IPS DF 4.7 (cell line): Measurements from ENCODE around the gene TSEN54.

Source experiments
- DNase-seq: peaks from one replicate; pipeline ENCODE4 v3.0.0-alpha.2; 2013; ENCODE audit warnings: low spot score; ENCODE audit errors: extremely low read depth

TSEN54 gene

DNA sequence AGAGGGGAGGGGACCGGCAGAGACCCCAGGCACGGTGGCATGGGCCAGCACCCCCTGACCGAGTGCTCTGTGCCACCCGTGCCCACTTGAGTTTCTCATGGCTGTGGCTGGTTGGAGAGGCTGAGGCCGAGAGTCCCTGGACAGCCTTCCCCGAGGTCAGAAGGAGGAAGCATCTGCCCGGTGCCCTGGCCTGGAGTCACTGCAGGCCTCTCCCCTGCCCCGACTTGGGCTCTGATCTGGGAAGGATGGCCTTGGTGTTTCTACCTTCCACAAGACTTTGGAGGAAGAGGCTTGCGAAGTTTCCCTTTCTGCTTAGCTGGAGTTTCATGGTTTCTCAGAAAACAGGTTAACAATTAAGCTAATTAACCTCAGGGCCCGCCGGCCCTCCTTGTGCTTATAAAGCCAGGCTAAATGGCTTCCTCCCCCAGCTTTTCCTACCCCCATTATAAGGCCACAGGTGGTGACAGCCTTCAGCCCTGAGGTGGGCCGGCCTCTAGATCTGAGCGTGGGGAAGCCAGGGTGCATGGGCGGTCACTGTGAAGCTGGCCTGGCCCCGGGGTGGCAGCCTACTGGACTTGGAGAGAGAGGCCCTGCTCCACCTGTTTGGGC, 26.5 kb downstream of the TSEN54 start:
- DNase-seq = no peak

DNA sequence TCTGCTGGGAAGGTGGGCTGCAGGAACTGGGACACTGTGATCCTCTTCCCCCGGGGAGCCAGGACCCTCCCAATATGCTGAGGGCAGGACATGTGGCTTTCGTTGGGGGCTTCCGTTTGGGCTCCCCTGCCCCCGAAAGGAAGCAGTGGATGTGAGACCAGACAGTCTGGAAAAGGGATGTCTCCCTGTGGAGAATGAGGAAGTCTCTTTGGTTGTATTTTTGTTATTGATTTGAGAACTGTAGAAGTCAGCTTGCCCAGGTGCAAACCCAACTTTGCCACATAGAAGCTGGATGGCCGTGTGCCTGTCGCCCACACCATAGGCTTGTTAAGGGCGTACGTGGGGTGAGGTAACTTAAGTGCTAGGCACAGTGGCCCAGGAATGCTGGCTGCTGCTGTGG, 27.9 kb downstream of the TSEN54 start:
- DNase-seq = no peak

DNA sequence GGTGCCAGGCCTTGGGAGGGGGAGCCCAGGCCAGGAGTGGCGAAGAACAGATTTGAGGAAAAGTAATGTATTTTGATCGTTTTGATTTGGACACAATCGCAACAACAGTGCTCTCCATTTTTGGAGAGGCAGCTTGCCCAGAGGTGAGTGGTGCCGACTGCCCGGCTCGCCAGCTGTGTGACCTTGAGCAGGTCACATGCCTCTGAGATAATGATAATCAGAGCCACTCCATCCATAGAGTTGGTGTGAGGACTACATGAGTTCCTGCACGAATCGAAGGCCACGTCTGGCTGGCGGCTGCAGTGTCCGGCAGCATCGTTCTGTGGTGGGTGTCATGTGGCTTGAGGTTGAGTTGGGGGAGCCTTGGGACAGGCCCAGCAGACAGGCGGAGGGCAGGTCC, 29.9 kb downstream of the TSEN54 start:
- DNase-seq = no peak

DNA sequence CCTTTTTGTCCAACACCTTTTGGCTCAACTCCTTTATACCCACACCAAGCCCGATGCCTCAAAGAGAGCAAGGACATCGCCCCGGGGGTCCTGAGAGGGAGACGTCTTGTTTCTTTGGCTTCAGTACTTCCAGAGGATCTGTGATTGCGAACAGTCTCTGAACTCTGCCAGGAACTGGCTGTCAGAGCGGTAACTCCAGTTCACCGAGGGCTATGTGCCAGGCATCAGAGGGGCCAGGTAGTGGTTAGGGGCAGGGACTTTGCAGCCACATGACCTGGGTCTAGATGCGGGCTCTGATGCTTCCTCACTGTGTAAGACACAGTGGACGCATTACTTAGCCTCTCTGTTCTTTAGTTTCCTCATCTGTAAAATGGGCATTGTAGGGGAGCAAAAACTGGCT, 30.8 kb downstream of the TSEN54 start:
- DNase-seq = no peak

DNA sequence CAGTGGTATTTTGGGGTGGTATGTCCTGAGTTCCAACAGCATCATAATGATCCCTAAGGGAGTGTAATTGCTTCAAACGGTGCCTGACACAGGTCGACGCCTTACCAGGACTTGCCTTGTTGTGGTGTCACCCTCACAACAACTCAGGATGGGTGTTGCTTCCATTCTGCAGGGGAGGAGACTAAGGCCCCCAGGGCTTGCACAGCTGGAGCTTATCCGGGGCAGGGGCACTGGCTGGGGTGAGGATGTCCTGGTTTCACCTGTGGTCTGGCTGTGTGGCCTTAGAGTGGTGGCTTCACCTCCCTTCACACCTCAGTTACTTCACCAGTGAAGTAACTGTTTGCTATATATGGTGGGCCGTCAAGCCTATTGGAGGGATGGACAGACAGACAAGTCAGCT, 32.5 kb downstream of the TSEN54 start:
- DNase-seq = no peak

DNA sequence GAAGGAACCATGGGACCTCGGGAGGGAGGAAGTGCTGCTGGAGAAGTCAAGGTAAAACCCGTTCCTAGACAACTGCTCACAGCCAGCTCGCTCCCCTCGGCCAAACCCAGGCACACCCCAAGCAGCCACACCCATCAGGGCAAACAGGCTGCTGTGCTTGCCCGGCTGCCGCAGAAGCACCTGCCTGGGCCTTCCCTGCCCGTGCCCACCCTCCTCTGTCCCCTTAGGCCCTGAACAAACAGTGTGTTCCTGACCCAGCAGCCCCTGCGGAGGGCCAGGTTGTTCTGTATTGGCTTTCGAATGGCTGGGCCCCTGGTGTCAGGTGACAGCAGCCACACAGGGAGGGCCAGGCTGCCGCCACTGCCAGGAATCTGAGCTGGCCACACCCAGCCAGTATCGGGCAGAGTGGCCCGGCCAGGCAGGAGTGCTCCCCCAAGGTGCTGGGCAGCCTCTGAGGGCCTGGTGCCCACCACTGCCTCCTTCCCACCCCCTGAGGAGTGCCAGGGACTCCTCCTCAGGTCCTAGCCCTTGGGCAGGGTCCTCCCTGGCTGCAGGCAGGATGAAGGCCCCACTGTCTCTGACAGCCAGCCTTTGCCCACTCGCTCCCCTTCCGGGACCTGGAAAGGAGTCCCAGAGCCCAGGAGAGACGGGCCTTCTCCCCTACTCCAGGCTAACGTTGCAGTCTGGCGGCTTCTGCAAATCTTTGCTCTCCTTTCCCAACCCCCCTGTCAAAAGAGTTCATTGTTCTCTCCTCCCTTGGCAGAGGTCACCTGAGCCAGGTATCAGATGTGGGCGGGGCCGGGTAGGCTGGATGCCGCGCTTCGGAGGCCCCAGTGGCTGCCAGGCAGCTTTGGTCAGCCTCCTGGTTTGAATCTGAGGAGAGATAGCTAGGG, 33.2 kb downstream of the TSEN54 start:
- no peak for DNase-seq

DNA sequence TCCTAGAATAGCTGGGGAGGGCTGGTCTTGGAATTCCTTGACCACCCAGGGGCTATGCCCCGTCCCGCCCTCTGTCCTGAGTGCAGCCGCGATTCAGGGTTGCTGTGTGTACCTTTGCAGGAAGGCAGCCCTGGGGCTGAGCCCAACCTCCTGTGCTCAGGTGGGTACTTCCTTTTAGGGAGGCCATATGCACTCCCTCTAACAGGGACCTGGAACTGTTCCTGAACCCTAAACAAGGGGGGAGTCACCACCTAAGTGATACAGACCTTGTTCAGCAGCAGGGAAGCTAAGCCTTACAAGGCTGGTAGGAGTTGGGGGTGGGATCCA, 33.8 kb downstream of the TSEN54 start:
- DNase-seq = no peak

DNA sequence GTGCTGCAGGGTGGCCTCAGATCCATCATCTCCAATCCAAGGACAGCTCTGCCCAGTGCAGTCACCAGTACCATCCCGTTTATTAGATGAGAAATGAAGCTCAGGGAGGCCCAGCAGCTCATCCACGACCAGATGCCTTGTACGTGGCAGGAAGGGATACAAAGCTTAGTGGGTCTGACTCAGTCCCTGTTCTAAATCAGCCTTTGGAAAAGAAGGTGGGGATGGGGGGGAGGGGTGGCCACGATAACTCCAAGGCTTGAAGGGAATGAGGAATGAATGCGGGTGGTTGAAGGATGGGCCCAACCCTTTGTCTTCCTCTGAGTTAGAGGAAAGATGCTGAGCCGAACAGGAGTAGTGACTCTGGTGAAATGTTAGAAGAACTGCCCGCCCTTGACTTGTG, 34.9 kb downstream of the TSEN54 start:
- DNase-seq = no peak

DNA sequence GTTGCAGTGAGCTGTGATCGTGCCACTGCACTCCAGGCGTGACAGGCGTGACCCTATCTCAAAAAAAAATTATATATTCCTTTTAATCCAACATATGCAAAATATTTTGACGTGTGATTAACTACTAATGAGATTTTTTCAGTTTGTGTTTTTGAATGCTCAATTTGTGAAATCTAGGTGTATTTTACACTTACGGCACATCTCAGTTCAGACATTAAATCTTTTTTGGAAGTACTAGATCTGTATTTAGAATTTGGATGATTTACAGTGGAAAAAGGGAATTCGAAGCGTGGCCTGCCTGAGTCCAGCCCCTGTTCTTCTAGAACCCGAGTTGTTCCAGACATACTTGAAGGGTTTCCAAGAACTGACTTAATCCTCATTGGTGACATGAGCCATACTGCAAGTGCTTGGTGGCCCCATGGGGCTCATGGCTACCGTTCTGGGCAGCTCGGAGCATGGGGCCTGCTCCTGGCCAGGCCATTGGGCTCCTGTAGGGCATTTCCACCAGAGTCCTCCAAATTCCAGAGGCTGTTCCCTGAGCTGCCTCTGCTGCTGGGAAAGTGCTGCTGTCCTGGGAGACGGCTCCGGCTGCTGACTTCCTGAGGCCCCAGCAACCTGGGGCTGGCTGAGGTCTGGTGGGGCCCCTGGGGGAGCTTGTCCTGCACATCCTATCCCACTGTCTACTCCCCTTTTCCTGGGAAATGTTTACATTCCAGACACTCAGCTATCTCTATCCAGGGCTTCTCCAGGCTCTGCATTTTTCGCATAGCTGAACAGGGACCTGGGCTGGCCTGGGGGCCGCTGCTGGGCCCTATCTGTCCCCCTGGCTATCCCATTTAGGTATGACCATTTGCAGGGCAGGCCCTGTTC, 36.3 kb downstream of the TSEN54 start:
- no peak for DNase-seq

DNA sequence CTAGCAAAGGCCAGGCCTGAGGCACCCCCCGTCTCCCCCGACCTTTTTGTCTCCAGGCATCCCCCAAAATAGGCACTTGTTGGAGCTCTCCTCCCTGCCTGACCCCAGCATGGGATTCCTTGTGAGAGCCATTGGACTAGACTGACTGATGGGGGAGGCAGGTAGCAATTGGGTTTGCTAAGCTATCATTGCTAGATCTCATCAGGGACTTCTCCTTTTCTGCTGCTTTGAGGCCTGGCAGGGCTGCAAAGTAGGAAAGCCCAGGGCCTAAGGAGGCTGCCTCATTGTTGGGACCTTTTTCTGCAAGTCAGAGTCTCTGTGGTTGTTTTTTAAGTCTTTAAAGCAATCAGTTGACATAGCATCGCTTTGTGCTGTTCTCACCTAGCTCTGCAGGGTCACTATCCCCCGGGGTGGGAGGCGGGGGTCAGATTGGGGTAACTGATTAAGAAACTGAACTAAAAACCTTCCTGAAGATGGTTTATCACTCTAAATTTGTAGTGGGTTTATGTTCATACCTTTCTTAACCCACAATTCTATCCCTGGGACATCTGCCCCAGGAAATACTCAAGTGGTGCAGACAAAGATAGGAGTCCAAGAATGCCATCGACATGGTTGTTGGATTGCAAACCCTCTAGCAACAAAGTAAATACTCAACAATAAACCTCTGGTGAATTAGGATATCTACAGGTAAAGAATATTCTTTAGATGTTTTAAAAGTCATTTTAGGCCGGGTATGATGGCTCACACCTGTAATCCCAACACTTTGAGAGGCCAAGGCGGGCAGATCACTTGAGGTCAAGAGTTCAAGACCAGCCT, 37.2 kb downstream of the TSEN54 start:
- DNase-seq = no peak

DNA sequence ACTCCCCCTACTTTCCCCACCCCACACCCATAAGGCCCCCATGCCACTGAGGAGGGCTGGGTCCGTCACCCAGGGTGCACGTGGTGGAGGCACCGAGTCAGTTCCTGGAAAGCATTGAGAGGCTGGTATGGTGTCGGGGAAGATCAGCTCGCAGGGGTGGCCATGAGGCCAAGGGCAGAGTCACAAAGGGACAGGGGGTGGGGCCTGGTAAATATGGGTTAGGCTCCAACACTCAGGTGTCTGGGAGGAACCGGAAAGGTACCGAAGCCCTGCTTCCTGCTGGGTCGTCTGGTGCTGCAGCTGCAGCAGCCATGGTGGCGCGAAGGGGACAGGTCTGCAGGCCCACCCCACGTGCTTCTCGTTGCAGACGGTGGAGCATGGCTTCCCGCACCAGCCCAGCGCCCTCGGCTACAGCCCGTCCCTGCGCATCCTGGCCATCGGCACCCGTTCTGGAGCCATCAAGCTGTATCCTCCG, 39.4 kb downstream of the TSEN54 start:
- no peak for DNase-seq

DNA sequence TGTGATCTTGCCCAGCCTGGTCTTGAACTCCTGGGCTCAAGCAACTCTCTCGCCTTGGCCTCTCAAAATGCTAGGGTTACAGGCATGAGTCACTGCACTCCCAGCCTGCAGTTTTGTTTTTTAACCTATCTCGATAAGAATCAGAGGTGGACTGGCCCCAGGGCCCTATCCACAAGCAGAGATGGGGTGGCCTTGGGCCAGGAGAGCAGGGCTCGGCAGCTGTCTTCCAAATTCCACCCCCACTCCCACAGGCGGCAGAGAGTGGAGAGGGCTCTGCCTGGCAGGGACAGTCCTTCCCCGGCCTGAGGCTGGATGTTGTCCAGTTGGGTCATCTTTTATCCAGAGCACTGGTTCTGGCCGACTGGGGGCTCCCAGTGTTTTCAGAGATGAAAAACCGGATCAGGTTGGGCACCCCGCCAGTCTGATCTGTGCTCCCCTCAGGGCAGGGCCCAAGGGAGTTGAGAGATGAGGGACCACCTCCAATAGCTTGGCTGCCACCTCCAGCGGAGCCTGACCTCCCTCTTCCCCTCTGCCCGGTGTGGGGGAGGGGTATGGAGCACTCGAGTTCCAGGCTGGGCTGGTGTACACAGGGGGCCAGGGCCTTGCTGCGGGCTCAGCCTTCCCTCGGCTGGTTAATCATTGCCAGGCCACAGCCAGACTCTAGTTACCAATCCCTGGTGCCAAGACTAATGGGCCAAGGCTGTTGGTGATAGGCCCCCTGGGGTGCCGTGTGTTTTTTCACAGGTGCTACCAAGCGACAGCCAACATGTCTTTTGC, 40.9 kb downstream of the TSEN54 start:
- no peak for DNase-seq

DNA sequence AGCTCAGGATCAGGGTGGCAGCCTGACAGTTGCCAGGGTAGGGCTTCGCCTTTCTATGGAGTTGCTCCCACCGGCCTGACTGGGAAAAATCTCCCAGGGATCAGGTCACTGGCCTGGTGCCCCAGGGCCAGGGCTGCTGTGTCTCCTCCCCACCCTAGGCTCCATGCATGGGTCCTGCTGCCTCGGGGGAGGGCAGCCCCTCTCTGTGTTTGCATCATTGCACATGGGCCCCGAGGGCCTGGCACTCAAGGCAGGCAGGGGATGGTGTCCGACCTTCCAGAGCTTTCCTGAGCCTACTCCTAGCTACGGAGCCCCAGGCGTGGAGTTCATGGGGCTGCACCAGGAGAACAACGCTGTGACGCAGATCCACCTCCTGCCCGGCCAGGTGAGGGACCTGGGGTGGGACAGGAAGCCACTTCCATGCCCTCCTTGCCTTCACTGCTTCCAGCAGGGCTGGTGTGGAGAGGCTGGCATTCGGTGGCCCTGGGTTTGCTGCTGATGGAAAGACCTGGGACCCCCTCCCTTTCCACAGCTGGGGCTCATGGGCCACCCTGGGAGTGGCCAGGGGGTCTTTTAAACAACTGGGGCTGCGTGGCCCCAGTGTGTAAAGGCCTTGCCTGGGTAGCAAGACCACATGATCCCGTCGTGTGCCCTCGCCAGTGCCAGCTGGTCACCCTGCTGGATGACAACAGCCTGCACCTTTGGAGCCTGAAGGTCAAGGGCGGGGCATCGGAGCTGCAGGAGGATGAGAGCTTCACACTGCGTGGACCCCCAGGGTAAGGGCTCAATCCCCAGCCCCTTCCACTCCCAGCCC, 41.7 kb downstream of the TSEN54 start:
- no peak for DNase-seq

DNA sequence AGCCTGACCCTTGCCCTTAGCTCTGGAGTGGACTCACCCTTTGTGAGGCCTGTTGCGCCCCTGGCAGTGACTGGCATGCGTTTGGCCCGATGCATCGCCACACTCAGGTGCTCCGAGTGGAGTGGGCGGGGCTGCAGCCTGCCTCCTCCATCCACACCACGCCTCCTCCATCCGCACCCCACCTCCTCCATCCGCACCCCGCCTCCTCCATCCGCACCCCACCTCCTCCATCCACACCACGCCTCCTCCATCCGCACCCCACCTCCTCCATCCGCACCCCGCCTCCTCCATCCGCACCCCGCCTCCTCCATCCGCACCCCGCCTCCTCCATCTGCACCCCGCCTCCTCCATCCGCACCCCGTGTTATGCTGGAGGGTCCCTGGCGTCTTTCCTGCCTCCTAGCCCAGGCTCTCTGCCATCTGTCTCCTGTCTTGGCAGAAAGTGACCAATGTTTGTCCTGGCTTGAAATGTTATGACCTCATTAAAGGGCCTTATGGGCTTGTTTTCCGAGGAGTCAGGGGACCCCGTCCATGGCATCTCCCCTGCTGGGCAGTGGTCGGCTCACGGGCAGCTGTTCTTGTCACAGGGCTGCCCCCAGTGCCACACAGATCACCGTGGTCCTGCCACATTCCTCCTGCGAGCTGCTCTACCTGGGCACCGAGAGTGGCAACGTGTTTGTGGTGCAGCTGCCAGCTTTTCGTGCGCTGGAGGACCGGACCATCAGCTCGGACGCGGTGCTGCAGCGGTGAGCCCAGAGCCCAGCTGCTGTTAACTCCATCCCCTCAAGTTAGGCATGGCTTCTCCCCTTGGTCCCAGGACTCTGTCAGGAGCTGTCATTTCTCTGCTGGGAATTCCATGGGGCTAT, 42.6 kb downstream of the TSEN54 start:
- DNase-seq = no peak

DNA sequence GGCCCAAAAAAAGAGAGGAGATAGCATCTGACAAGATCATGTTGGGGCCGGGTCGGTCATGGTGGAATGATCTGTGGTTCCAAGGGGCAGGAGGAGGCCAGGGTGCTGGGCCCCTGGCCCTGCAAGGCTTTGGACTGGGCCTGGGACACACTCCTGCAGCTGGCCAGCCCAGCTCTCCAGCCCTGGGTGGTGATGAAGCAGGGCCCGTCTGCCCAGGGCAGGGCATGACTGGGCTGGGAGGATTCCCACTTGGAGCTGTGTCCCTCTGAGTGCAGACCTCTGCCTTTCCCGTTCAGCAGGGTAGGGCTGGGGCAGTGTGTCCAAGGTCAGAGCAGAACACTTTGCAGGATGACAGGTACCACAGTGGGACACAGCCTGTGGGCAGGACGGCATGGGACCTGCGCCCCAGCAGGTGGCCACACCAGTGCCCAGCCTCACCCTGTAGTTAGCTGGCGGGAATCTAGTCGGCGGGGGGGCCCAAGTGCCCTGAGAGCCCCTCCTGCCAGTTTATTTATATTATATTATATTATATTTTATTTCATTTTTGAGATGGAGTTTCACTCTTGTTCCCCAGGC, 43.7 kb downstream of the TSEN54 start:
- no peak for DNase-seq

DNA sequence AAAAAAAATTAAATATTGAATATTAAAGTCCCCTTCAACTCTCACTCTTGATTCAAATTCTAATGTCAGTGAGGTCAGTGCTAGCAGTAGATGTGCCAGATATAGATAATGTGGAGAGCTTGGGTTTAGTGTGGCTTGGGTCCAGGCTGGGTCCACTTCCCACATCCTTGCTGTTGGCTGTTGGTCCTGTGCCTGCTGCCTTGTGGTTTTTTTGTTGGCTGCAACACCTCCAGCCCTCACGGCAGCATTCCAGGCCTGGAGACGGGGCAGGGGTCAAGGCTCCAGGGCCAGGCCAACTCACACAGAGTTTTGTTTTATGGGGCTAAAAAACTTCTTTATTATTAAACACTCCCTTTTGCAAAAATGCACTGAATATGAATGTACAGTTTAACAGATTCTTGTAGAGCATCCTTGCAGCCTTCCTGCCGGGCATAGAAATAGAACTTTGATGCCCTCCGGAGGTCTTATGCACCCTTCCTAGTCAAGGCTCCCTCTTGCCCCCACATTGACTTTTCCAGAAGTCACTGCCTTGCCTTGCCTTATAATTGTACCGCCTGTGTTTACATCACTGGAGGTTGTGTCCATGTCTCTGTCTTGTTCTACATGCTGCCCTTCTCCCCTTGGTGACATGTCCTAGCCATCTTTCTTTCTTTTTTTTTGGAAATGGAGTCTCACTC, 45.7 kb downstream of the TSEN54 start:
- DNase-seq = no peak

DNA sequence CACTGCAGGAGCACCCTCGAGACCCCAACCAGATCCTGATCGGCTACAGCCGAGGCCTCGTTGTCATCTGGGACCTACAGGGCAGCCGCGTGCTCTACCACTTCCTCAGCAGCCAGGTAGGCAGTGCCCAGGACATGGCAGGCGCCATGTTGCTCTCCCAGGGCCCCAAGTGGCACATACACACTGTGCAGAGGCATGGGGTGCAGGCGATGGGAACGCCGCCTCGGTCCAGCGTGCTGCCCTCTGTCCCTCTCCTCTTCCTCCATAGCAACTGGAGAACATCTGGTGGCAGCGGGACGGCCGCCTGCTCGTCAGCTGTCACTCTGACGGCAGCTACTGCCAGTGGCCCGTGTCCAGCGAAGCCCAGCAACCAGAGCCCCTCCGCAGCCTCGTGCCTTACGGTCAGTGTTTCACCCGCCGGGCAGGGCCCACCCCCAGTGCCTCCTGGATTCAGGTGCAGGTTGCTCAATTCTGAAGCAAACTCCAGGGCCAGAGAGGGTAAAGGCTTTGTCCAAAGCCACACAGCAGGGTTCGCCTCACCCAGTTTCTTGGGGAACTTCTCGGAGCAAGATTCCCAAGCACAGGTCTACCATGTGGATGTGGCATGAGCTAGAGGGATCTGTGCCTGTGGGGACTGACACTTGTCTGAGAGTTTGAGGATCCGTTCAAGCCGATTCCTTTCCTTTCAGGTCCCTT, 46.9 kb downstream of the TSEN54 start:
- no peak for DNase-seq
